HL-60 (cell line): ENCODE measurements around the gene FAM240A.

Source experiments
- CTCF ChIP-seq: IDR thresholded peaks from one replicate; pipeline ENCODE4 v1.5.1; 2011; ENCODE audit warnings: low read length, control low read depth, inconsistent platforms; ENCODE audit not compliant: insufficient read depth
- POLR2AphosphoS5 ChIP-seq: IDR thresholded peaks from 2 replicates; pipeline ENCODE4 v1.6.1; 2012; ENCODE audit warnings: low read depth
- REST ChIP-seq: IDR thresholded peaks from 2 replicates; pipeline ENCODE4 v1.6.1; 2012; ENCODE audit warnings: low read depth; ENCODE audit not compliant: insufficient replicate concordance
- SPI1 ChIP-seq: IDR thresholded peaks from 2 replicates; pipeline ENCODE4 v1.6.1; 2012; ENCODE audit warnings: low read depth, mild to moderate bottlenecking, borderline replicate concordance

- TF ChIP-seq REST (no peak), POLR2AphosphoS5 (no peak), CTCF (no peak), SPI1 (no peak)
Measured at GRCh38 chr3:46662771-46663551, 50.6 kb downstream of the FAM240A start.
